ENCODE measurements around the gene PXMP2.

Gene PXMP2

DNA sequence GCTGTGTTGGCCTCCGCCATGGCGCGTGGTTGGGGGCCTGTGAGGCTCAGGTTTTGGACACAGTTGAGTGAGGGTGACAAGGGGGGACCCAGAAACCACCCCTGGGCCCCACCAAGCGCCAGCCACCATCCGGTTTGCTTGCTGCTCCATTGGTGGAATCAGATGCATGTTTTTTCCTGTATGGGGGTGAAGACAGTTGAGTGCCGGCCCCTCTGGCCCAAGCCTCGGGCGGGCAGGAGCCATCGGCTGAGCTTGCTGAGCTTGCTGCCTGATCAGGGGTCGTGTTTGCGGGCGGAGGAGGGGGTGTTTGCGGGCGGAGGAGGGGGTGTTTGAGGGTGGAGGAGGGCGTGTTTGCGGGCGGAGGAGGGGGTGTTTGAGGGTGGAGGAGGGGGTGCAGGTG lies 29.6 kb downstream of the PXMP2 start:
- no peak overlapping the region for H3K4me3 ChIP-seq (replicated peaks; ENCODE audit: insufficient read depth, low read length)
- TF ChIP-seq SPI1 (IDR thresholded peaks at IDR 0.05; ENCODE audit: borderline replicate concordance, low read depth), result no peak
- DNase-seq (ENCODE audit: low read depth in 1 of 2, low spot score in 1 of 2), result no peak
- H3K27ac ChIP-seq (replicated peaks), result no peak overlapping the region
- no peaks in the 10 kb centered on the region for H3K27me3 ChIP-seq (ENCODE audit: insufficient read depth, poor library complexity, severe bottlenecking)

DNA sequence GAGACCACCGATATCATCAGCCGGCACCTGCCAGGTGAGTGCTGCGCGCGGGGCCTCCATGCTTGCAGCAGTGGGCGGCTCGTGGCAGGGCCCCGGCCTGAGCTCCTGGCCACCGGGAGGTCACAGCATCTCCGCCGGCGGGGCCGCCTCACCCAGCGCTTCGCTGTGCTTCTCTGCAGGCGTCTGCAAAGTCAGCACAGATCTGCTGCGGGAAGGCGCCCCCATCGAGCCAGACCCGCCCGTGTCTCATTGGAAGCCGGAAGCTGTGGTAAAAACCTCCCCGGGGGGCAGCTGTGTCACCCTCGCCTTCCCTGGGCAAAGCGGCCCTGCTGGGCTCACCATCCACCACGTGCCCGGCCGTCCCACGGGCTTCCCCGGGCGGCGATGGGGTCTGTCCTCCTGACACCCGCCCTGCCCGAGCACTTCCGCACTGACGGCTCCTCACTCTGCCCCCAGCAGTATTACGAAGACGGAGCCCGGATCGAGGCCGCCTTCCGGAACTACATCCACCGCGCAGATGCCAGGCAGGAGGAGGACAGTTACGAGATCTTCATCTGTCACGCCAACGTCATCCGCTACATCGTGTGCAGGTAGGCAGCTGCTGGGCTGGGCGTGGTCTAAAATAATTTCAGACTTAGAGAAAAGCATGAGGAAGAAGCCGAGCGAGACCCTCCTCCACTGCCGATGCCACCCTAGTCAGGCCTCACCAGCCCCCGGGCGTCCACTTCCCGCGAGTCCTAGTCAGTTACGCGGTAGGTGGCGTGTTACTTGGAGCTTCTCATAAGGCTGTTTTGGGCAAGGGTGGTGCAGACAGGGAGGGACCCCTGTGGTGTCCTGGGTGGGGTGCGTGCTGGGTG lies 30.4 kb downstream of the PXMP2 start:
- DNase-seq (ENCODE audit: low read depth in 1 of 2, low spot score in 1 of 2), result peak in 1 of 2 experiments; percentile 80
- Histone ChIP-seq H3K4me3 (replicated peaks; ENCODE audit: insufficient read depth, low read length) (no peak overlapping the region), H3K27me3 (ENCODE audit: insufficient read depth, poor library complexity, severe bottlenecking) (no peaks in the 10 kb centered on the region), H3K27ac (replicated peaks) (peak overlapping the region; percentile 61)
- peak; percentile 50; the same call in 1 of the 2 replicates for TF ChIP-seq SPI1 (IDR thresholded peaks at IDR 0.05; ENCODE audit: borderline replicate concordance, low read depth)
- TF ChIP-seq POLR2AphosphoS5 (IDR thresholded peaks at IDR 0.05; ENCODE audit: low read depth), result peak; percentile 45; the same call in 1 of the 2 replicates
- TF ChIP-seq, protein P1, sequence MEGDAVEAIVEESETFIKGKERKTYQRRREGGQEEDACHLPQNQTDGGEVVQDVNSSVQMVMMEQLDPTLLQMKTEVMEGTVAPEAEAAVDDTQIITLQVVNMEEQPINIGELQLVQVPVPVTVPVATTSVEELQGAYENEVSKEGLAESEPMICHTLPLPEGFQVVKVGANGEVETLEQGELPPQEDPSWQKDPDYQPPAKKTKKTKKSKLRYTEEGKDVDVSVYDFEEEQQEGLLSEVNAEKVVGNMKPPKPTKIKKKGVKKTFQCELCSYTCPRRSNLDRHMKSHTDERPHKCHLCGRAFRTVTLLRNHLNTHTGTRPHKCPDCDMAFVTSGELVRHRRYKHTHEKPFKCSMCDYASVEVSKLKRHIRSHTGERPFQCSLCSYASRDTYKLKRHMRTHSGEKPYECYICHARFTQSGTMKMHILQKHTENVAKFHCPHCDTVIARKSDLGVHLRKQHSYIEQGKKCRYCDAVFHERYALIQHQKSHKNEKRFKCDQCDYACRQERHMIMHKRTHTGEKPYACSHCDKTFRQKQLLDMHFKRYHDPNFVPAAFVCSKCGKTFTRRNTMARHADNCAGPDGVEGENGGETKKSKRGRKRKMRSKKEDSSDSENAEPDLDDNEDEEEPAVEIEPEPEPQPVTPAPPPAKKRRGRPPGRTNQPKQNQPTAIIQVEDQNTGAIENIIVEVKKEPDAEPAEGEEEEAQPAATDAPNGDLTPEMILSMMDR (IDR thresholded peaks at IDR 0.05; ENCODE audit: insufficient read depth, low read length), result no peak
- TF ChIP-seq GABPA (IDR thresholded peaks at IDR 0.05; ENCODE audit: low read depth), result peak; percentile 30; the same call in 1 of the 2 replicates
- TF ChIP-seq, protein P2, sequence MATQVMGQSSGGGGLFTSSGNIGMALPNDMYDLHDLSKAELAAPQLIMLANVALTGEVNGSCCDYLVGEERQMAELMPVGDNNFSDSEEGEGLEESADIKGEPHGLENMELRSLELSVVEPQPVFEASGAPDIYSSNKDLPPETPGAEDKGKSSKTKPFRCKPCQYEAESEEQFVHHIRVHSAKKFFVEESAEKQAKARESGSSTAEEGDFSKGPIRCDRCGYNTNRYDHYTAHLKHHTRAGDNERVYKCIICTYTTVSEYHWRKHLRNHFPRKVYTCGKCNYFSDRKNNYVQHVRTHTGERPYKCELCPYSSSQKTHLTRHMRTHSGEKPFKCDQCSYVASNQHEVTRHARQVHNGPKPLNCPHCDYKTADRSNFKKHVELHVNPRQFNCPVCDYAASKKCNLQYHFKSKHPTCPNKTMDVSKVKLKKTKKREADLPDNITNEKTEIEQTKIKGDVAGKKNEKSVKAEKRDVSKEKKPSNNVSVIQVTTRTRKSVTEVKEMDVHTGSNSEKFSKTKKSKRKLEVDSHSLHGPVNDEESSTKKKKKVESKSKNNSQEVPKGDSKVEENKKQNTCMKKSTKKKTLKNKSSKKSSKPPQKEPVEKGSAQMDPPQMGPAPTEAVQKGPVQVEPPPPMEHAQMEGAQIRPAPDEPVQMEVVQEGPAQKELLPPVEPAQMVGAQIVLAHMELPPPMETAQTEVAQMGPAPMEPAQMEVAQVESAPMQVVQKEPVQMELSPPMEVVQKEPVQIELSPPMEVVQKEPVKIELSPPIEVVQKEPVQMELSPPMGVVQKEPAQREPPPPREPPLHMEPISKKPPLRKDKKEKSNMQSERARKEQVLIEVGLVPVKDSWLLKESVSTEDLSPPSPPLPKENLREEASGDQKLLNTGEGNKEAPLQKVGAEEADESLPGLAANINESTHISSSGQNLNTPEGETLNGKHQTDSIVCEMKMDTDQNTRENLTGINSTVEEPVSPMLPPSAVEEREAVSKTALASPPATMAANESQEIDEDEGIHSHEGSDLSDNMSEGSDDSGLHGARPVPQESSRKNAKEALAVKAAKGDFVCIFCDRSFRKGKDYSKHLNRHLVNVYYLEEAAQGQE (IDR thresholded peaks at IDR 0.05; ENCODE audit: insufficient replicate concordance, low read depth), result no peak

DNA sequence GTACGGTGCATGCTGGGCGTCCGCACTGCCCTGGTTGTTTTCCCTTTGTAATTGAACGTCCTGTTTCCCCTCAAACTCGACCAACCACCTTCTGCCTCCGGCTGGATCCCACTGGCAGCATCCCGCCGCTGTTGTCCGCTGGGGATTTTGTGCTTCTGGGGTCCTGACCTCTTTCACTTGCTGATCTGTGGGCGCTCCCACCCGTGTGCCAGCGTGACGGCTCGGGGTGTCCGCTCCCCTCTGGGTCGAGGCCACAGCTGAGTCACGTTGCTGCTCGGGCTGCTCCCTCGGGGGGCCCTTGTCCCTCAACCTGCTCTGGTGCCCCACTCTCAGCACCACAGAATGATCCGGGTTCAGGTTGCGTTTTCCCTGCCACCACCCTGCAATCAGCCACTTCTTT lies 31.3 kb downstream of the PXMP2 start:
- Histone ChIP-seq H3K27ac (replicated peaks) (no peak overlapping the region), H3K27me3 (ENCODE audit: insufficient read depth, poor library complexity, severe bottlenecking) (no peaks in the 10 kb centered on the region), H3K4me3 (replicated peaks; ENCODE audit: insufficient read depth, low read length) (no peak overlapping the region)
- TF ChIP-seq GABPA (IDR thresholded peaks at IDR 0.05; ENCODE audit: low read depth) (no peak), POLR2AphosphoS5 (IDR thresholded peaks at IDR 0.05; ENCODE audit: low read depth) (no peak), SPI1 (IDR thresholded peaks at IDR 0.05; ENCODE audit: borderline replicate concordance, low read depth) (no peak)
- TF ChIP-seq, protein P1 (IDR thresholded peaks at IDR 0.05; ENCODE audit: insufficient read depth, low read length), result no peak
- TF ChIP-seq, protein P2 (IDR thresholded peaks at IDR 0.05; ENCODE audit: insufficient replicate concordance, low read depth), result no peak
- no peak for DNase-seq (ENCODE audit: low read depth in 1 of 2, low spot score in 1 of 2)

DNA sequence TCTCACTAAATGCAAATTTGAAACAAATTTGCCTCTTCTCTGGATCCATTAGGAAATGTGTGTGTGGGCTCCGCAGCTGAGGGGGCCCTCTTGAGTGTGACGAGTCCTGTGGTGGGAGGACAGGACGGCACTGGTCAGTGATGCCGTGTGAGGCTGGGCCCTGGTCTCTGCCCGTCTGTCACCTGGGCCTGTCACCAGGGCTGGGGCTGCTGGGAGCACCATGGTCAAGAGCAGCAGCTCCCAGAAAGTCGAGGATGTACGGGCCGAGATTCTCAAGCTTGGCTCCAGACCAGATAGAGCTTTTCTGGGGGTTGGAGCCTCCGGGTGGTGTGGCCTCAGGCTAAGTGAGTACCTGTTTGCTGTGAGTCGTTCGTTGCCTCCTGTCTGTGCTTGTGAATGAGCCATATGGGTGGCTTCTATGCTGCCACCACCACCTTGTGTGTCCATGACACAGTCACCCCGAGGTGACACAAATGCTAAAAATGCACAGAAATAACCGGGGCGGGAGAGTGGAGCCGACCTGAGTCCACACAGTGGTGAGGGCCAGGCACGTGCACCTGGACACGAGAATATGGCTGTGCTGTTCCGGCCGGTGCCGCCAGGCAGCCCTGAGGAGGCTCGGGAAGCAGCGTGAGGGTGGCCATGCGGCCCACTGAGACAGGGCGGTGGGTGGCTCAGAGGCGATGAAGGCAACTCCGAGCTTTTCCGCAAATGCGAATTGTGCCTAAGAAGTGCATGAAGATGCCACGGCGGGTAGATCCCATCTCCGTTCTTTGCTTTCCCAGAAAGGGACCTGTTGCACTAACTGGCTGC lies 32.0 kb downstream of the PXMP2 start:
- TF ChIP-seq POLR2AphosphoS5 (IDR thresholded peaks at IDR 0.05; ENCODE audit: low read depth) (no peak; the same call in 1 of the 2 replicates), GABPA (IDR thresholded peaks at IDR 0.05; ENCODE audit: low read depth) (no peak)
- TF ChIP-seq, protein P2 (IDR thresholded peaks at IDR 0.05; ENCODE audit: insufficient replicate concordance, low read depth), result no peak
- TF ChIP-seq, protein P1 (IDR thresholded peaks at IDR 0.05; ENCODE audit: insufficient read depth, low read length), result no peak
- DNase-seq (ENCODE audit: low read depth in 1 of 2, low spot score in 1 of 2), result no peak
- H3K27me3 ChIP-seq (ENCODE audit: insufficient read depth, poor library complexity, severe bottlenecking), result no peaks in the 10 kb centered on the region
- H3K27ac ChIP-seq (replicated peaks), result no peak overlapping the region
- H3K4me3 ChIP-seq (replicated peaks; ENCODE audit: insufficient read depth, low read length), result no peak overlapping the region

All from HL-60 (cell line).